OCI-M1 (cell line): Measurements from ENCODE around the gene KRTAP6-3.

Source experiments
- DNase-seq: peaks from one replicate; lab custom pipeline; 2025; lab: John Stamatoyannopoulos, UW

The KRTAP6-3 gene

DNA sequence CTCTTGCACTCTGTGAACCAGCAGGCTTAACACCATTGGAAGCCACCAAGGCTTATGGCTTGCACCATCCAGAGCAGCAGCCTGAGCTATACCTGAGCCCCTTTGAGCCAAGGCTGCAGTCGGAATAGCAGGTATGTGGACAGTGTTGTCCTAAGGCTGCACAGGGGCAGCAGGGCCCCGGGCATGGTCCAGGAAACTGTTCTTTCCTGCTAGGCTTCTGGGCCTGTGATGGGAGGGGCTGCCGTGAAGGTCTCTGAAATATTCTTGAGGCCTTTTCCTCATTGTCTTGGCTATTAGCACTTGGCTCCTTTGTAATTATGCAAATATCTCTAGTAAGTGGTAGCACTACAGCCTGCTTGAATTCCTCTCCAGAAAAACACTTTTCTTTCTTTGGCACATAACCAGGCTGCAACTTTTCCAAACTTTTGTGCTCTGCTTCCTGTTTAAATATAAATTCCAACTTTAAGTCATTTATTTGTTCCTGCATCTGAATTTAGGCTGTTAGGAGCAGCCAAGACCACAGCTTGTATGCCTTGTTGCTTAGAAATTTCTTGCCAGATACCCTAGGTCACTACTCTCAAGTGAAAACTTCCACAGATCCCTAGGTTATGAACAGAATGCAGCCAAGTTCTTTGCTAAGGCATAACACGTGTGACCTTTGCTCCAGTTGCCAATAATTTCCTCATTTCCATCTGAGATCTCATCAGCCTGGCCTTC, 33.4 kb downstream of the KRTAP6-3 start:
- DNase-seq, result peak; percentile 2

DNA sequence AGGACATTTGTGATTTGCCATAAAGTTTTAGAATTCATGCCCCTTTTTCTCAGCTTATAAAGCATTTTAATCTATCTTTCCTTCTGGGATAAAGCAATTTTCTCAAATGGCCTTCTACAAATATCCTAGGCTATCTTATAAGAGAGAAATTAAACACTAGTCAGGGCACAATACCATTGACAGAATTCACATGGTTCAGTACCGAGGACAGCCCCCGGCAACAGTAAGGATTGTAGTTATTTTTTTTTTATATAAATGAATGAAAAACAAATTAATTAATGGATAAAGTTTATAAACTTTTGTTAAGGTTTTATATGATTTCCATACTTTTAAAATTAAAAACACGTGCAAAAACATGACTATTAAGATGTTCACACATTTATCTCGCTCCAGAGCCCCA, 35.9 kb downstream of the KRTAP6-3 start:
- DNase-seq, result no peak

- DNase-seq, result no peak
Measured at GRCh38 chr21:30629200-30629599, 37.0 kb downstream of the KRTAP6-3 start.

- DNase-seq, result no peak
Measured at GRCh38 chr21:30634906-30635305, 42.7 kb downstream of the KRTAP6-3 start, which contains the start of gene KRTAP20-2. Gene KRTAP20-2, plus strand, starts transcription at chr21:30635206. Its CDS starts 58 bp downstream, at chr21:30635264.

- no peak for DNase-seq
Measured at GRCh38 chr21:30638686-30639085, 46.4 kb downstream of the KRTAP6-3 start.

- no peak for DNase-seq
Measured at GRCh38 chr21:30642564-30642963, 50.3 kb downstream of the KRTAP6-3 start, which contains the start of gene KRTAP20-3. Gene KRTAP20-3, plus strand, starts transcription at chr21:30642864.
